ENCODE data around the gene CDK14. TPM values are rescaled to one million over a fixed set of nuclear protein-coding genes. Genes with fewer than 3 reads are reported as not detected.

Gene CDK14
- total and polyA plus RNA-seq, 2 of the 8 experiments (the other 6 are each of a cell fraction or from before 2014, with no cell fraction given) = 5.5 to 47.3 TPM

GRCh38 chr7:90879924-90880323 lies 283.8 kb downstream of the CDK14 start:
- Histone ChIP-seq H3K9ac (replicated peaks in 1 of 4; ENCODE audit: extremely low read depth in 1 of 4, low read depth in 3 of 4, low read length in 3 of 4) (no peak overlapping the region), H2BK15ac (ENCODE audit: low read length) (no peak overlapping the region), H4K20me1 (replicated peaks in 1 of 2; ENCODE audit: control insufficient read depth in 1 of 2, insufficient read depth in 2 of 2, low read length in 2 of 2) (no peaks in the 10 kb centered on the region), H4K5ac (ENCODE audit: insufficient read length, low read depth, low read length) (no peak overlapping the region), H3K14ac (ENCODE audit: insufficient read length) (no peak overlapping the region), H2BK120ac (replicated peaks; ENCODE audit: low read depth, low read length) (no peak overlapping the region), H2BK12ac (ENCODE audit: low read depth, low read length) (no peak overlapping the region), H3K27me3 (replicated peaks in 1 of 4; ENCODE audit: control insufficient read depth in 3 of 4, extremely low read depth in 1 of 4, insufficient read depth in 3 of 4, low read length in 3 of 4) (no peaks in the 10 kb centered on the region), H3K23me2 (ENCODE audit: low read depth, low read length) (no peaks in the 10 kb centered on the region), H4K8ac (ENCODE audit: extremely low read depth, insufficient read depth, low read length) (no peak overlapping the region), H2BK5ac (ENCODE audit: low read depth, low read length) (no peak overlapping the region), H3K23ac (ENCODE audit: insufficient read length) (no peak overlapping the region), H4K91ac (replicated peaks; ENCODE audit: insufficient read length, low read length) (no peak overlapping the region), H2BK20ac (ENCODE audit: low read length) (no peak overlapping the region), H2AK5ac (ENCODE audit: low read depth, low read length) (no peak overlapping the region), H3K27ac (ENCODE audit: low read depth, low read length) (no peak overlapping the region), H3K36me3 (ENCODE audit: control insufficient read depth in 2 of 4, insufficient read depth in 4 of 4, low read length in 3 of 4) (no peaks in the 10 kb centered on the region), H3K4me2 (ENCODE audit: insufficient read depth in 1 of 2, low read depth in 2 of 2, low read length in 2 of 2) (no peak overlapping the region), H3K4ac (replicated peaks; ENCODE audit: insufficient read length, low read depth, low read length) (no peak overlapping the region), H3K79me2 (ENCODE audit: control insufficient read depth in 1 of 2, insufficient read depth in 2 of 2, low read length in 2 of 2) (no peaks in the 10 kb centered on the region), H3K4me3 (ENCODE audit: extremely low read depth in 1 of 4, insufficient read depth in 2 of 4, low read depth in 3 of 4, low read length in 4 of 4) (no peak overlapping the region), H3K56ac (replicated peaks; ENCODE audit: insufficient read length, low read depth, low read length) (no peak overlapping the region), H3K79me1 (ENCODE audit: low read depth, low read length) (no peaks in the 10 kb centered on the region), H2AFZ (ENCODE audit: low read length) (no peak overlapping the region), H3K18ac (ENCODE audit: extremely low read depth, low read length) (no peak overlapping the region), H3K9me3 (ENCODE audit: insufficient read depth in 2 of 2, low read depth in 1 of 2, low read length in 1 of 2) (no peaks in the 10 kb centered on the region), H3K4me1 (replicated peaks in 1 of 4; ENCODE audit: control insufficient read depth in 3 of 4, insufficient read depth in 4 of 4, low read length in 3 of 4) (peaks cover 0 to 3% (median under 1%) of the 10 kb centered on the region in 4 experiments; a peak in 1 of 7 replicates)
- POLR2A ChIA-PET (ENCODE audit: partially characterized antibody) = no interaction called here
- no peak for FAIRE-seq
- CTCF ChIA-PET (ENCODE audit: partially characterized antibody) = interaction anchor here (0.6 to 1.0 kb wide), 2 partner anchors 37 to 672 kb away, joined by 3 to 5 read pairs; no protein-coding TSS in a partner anchor
- no peak for DNase-seq (ENCODE audit: low read depth in 1 of 2, low spot score in 2 of 2)
- WGBS, 2 experiments (ENCODE audit: extremely low coverage in 1 of 2, insufficient coverage in 1 of 2, insufficient read length in 1 of 2, insufficient replicate concordance in 2 of 2, low coverage in 1 of 2, low lambda C conversion rate in 2 of 2, missing lambda C conversion rate in 1 of 2) = 97% methylated on average over 3 of the region's 3 CpGs; no CpG with 5 or more reads in 1 of the 2 experiments
- no peak for TF ChIP-seq POU5F1 (IDR thresholded peaks at IDR 0.05; ENCODE audit: low read depth, low read length)
- no peak for TF ChIP-seq CTBP2 (IDR thresholded peaks at IDR 0.05; ENCODE audit: borderline replicate concordance, insufficient read depth, insufficient read length, low read length)
- no peak for TF ChIP-seq NANOG (IDR thresholded peaks at IDR 0.05; ENCODE audit: insufficient read depth, low read depth, low read length, poor library complexity, severe bottlenecking)
- TF ChIP-seq RXRA (IDR thresholded peaks at IDR 0.05; ENCODE audit: insufficient read depth, low read depth, low read length) = no peak
- TF ChIP-seq KDM4A (IDR thresholded peaks at IDR 0.05; ENCODE audit: low read depth, low read length, severe bottlenecking) = no peak
- TF ChIP-seq ZNF274 (IDR thresholded peaks at IDR 0.05; ENCODE audit: borderline replicate concordance, extremely low read depth, low read length) = no peak
- no peak for TF ChIP-seq EGR1 (IDR thresholded peaks at IDR 0.05; ENCODE audit: borderline replicate concordance, low read depth, low read length)
- TF ChIP-seq SAP30 (IDR thresholded peaks at IDR 0.05; ENCODE audit: insufficient read depth, insufficient replicate concordance, low read length) = no peak
